Activated naive CD4-positive, alpha-beta T cell treated with anti-CD3 and anti-CD28 coated beads for 36 hours (primary cell): ENCODE data around the gene LYPD5. TPM values are rescaled to one million over a fixed set of nuclear protein-coding genes. Genes with fewer than 3 reads are reported as not detected.

Experiments
- CTCF ChIA-PET: fragments of 350-600 bp; sonication (Branson Sonifier 250); formaldehyde crosslinking; loops from one replicate; lab custom pipeline; 2021; ENCODE audit warnings: antibody characterized with exemption; lab: Charles Lee
- DNase-seq: peaks from one replicate; pipeline ENCODE4 v3.0.0-alpha.2; 2020
- H3K27ac Mint-ChIP-seq: one replicate; pipeline ENCODE4 v1.8.0; 2021; ENCODE audit warnings: mild to moderate bottlenecking, mixed read lengths
- H3K27me3 Mint-ChIP-seq: one replicate; pipeline ENCODE4 v1.8.0; 2021; ENCODE audit warnings: low read depth, mixed read lengths
- H3K36me3 Mint-ChIP-seq: one replicate; pipeline ENCODE4 v1.8.0; 2021; ENCODE audit warnings: low read depth, mixed read lengths
- H3K4me1 Mint-ChIP-seq: one replicate; pipeline ENCODE4 v1.8.0; 2021; ENCODE audit warnings: low read depth, mixed read lengths
- H3K4me3 Mint-ChIP-seq: one replicate; pipeline ENCODE4 v1.8.0; 2021; ENCODE audit warnings: mild to moderate bottlenecking, moderate library complexity, mixed read lengths
- H3K9me3 Mint-ChIP-seq: one replicate; pipeline ENCODE4 v1.8.0; 2021; ENCODE audit warnings: mixed read lengths
- intact Hi-C: fragments of 100-400 bp; cut with micrococcal nuclease; formaldehyde crosslinking; loops from one replicate; pipeline ENCODE4 v1.15.1; 2023
- total RNA-seq, 2 experiments: library from RNA; stranded (reverse); gene quantifications; one replicate each; pipeline ENCODE4 v1.2.3, GENCODE V29; 2021

Gene LYPD5
- total RNA-seq, 2 experiments from 2014 or later = 1.3 to 2.0 TPM

- Mint-ChIP-seq H3K27me3 (no peaks in the 10 kb centered on the region), H3K9me3 (no peaks in the 10 kb centered on the region), H3K27ac (peak overlapping the region; percentile 72), H3K36me3 (peaks cover 60% of the 10 kb centered on the region), H3K4me1 (peaks cover 52% of the 10 kb centered on the region), H3K4me3 (no peak overlapping the region)
- CTCF ChIA-PET = interaction anchor here (1.5 kb wide), 1 partner anchor 16 kb away, joined by 8 read pairs; no protein-coding TSS in a partner anchor
- no peak for DNase-seq
- intact Hi-C loops = no loop called here
Observed at GRCh38 chr19:43748685-43749084, 53.6 kb downstream of the LYPD5 start.

- peaks cover 47% of the 10 kb centered on the region for H3K4me1 Mint-ChIP-seq
- no peak overlapping the region for H3K4me3 Mint-ChIP-seq
- no peaks in the 10 kb centered on the region for H3K9me3 Mint-ChIP-seq
- intact Hi-C loops = no loop called here
- no peaks in the 10 kb centered on the region for H3K27me3 Mint-ChIP-seq
- DNase-seq = no peak
- H3K36me3 Mint-ChIP-seq = peaks cover 59% of the 10 kb centered on the region
- CTCF ChIA-PET = no interaction called here
- H3K27ac Mint-ChIP-seq = peak overlapping the region; percentile 54
Observed at GRCh38 chr19:43748205-43748594, 54.0 kb downstream of the LYPD5 start.

- intact Hi-C loops = no loop called here
- CTCF ChIA-PET = no interaction called here
- H3K27me3 Mint-ChIP-seq = no peaks in the 10 kb centered on the region
- DNase-seq = peak; percentile 21
- H3K4me1 Mint-ChIP-seq = peaks cover 42% of the 10 kb centered on the region
- peaks cover 59% of the 10 kb centered on the region for H3K36me3 Mint-ChIP-seq
- H3K9me3 Mint-ChIP-seq = no peaks in the 10 kb centered on the region
- no peak overlapping the region for H3K4me3 Mint-ChIP-seq
- peak overlapping the region; percentile 54 for H3K27ac Mint-ChIP-seq
Observed at GRCh38 chr19:43747557-43748204, 54.6 kb downstream of the LYPD5 start.

Other genes starting within 250 kb of the LYPD5 start
- 10 to 100 TPM; 33.7 to 34.5 TPM for gene XRCC1, start 226.9 kb downstream of the LYPD5 start, total RNA-seq
- 1 to 10 TPM; 3.2 to 3.8 TPM for gene PINLYP, start 226.6 kb downstream of the LYPD5 start, total RNA-seq
- 10 to 100 TPM; 17.2 to 18.7 TPM for gene IRGQ, start 206.3 kb downstream of the LYPD5 start, total RNA-seq
- 10 to 100 TPM; 11.6 to 11.7 TPM for gene ZNF576, start 205.9 kb downstream of the LYPD5 start, total RNA-seq
- under 1 TPM; 0.21 to 0.27 TPM for gene SRRM5, start 190.4 kb downstream of the LYPD5 start, total RNA-seq
- gene ZNF428, start 182.8 kb downstream of the LYPD5 start, total RNA-seq = 10 to 100 TPM; 11.4 to 11.8 TPM
- gene CADM4, start 162.6 kb downstream of the LYPD5 start, total RNA-seq = under 1 TPM; 0.64 to 0.67 TPM
- gene PLAUR, start 132.3 kb downstream of the LYPD5 start, total RNA-seq = 1 to 10 TPM; 7.1 to 7.4 TPM
- not detected for gene IRGC, start 86.4 kb downstream of the LYPD5 start, total RNA-seq
- 100 to 1,000 TPM; 103 to 111 TPM for gene SMG9, start 47.5 kb downstream of the LYPD5 start, total RNA-seq
- gene KCNN4, start 21.5 kb downstream of the LYPD5 start, total RNA-seq = 10 to 100 TPM; 68.4 to 73.7 TPM
- gene ZNF283, start 24.9 kb upstream of the LYPD5 start, total RNA-seq = 1 to 10 TPM; 6.8 to 7.7 TPM
- 1 to 10 TPM; 1.2 to 1.3 TPM for gene ZNF404, start 81.5 kb upstream of the LYPD5 start, total RNA-seq
- 1 to 10 TPM; 5.4 to 6.3 TPM for gene ZNF45, start 132.8 kb upstream of the LYPD5 start, total RNA-seq
- gene ZNF221, start 148.8 kb upstream of the LYPD5 start, total RNA-seq = under 1 TPM; 0.45 to 0.89 TPM
- gene ZNF155, start 181.7 kb upstream of the LYPD5 start, total RNA-seq = 1 to 10 TPM; 2.9 to 3.1 TPM
- 1 to 10 TPM; 2.7 to 3.3 TPM for gene ZNF230, start 200.5 kb upstream of the LYPD5 start, total RNA-seq
- 1 to 10 TPM in 1 of 2 experiments, under 1 TPM in 1; 0.74 to 1.1 TPM for gene ZNF222, start 222.9 kb upstream of the LYPD5 start, total RNA-seq
- under 1 TPM; 0.48 to 0.96 TPM for gene ZNF223, start 249.6 kb upstream of the LYPD5 start, total RNA-seq